IMR-90 (cell line): Measurements from ENCODE around the gene MDC1. TPM values are rescaled to one million over a fixed set of nuclear protein-coding genes. Genes with fewer than 3 reads are reported as not detected.

ENCODE experiments used
- ATAC-seq: fragments of 200-7000 bp; cut with Tn5 transposase; 2 replicates; pipeline ENCODE4 v1.9.1; 2020; ENCODE audit warnings: low read depth, mild to moderate bottlenecking, moderate library complexity
- BruUV-seq: library from RNA; stranded (reverse); fragments of 400-500 nt; replicated peaks from 2 replicates; lab custom pipeline; 2021; lab: Mats Ljungman, UMichigan
- CTCF ChIA-PET: fragments of 300-600 bp; formaldehyde crosslinking; extraction: SDS; loops from one replicate; lab custom pipeline; 2021; ENCODE audit warnings: antibody characterized with exemption; lab: Yijun Ruan, JAX
- POLR2A ChIA-PET: fragments of 300-600 bp; sonication (Branson Sonifier 250); formaldehyde crosslinking; loops from one replicate; lab custom pipeline; 2022; ENCODE audit warnings: antibody characterized with exemption; ENCODE audit not compliant: unreplicated experiment; lab: Charles Lee
- DNase-seq: peaks from one replicate; pipeline ENCODE4 v3.0.0; 2013
- H2AFZ ChIP-seq: replicated peaks from 2 replicates; pipeline ENCODE3; 2013; ENCODE audit warnings: low read length, mild to moderate bottlenecking; ENCODE audit not compliant: poor library complexity
- H2AK5ac ChIP-seq: 2 replicates; pipeline ENCODE4 v1.6.1; 2013; ENCODE audit warnings: low read depth, low read length, inconsistent platforms
- H2AK9ac ChIP-seq: replicated peaks from 2 replicates; pipeline ENCODE3; 2013; ENCODE audit warnings: mild to moderate bottlenecking, low read depth, low read length, moderate library complexity; ENCODE audit not compliant: poor library complexity
- H2BK120ac ChIP-seq: 2 replicates; pipeline ENCODE4 v1.6.1; 2013; ENCODE audit warnings: low read depth, low read length, inconsistent platforms
- H2BK15ac ChIP-seq: 3 replicates; pipeline ENCODE4 v1.6.1; 2013; ENCODE audit warnings: low read depth, low read length, inconsistent platforms
- H2BK20ac ChIP-seq: 2 replicates; pipeline ENCODE4 v1.6.1; 2013; ENCODE audit warnings: low read depth, mild to moderate bottlenecking, inconsistent platforms, low read length, moderate library complexity
- H2BK5ac ChIP-seq: 2 replicates; pipeline ENCODE4 v1.6.1; 2013; ENCODE audit warnings: mild to moderate bottlenecking, low read depth, low read length, inconsistent platforms; ENCODE audit not compliant: poor library complexity, severe bottlenecking
- H3K14ac ChIP-seq: replicated peaks from 2 replicates; pipeline ENCODE4 v1.6.1; 2013; ENCODE audit warnings: low read depth, low read length, inconsistent platforms
- H3K18ac ChIP-seq: 2 replicates; pipeline ENCODE4 v1.6.1; 2013; ENCODE audit warnings: low read depth, low read length, control low read depth
- H3K23ac ChIP-seq: 2 replicates; pipeline ENCODE4 v1.6.1; 2013; ENCODE audit warnings: low read depth, low read length, inconsistent platforms
- H3K27ac ChIP-seq: 2 replicates; pipeline ENCODE4 v1.5.1; 2013; ENCODE audit warnings: mild to moderate bottlenecking, control low read depth, low read length; ENCODE audit not compliant: insufficient read depth
- H3K27me3 ChIP-seq: 2 replicates; pipeline ENCODE4 v1.6.1; 2013; ENCODE audit warnings: low read length; ENCODE audit not compliant: control insufficient read depth, insufficient read depth
- H3K36me3 ChIP-seq: 2 replicates; pipeline ENCODE4 v1.6.1; 2013; ENCODE audit warnings: low read length, mixed read lengths; ENCODE audit not compliant: control insufficient read depth, insufficient read depth
- H3K4ac ChIP-seq: 2 replicates; pipeline ENCODE4 v1.6.1; 2013; ENCODE audit warnings: low read depth, low read length, inconsistent platforms
- H3K4me1 ChIP-seq: 2 replicates; pipeline ENCODE4 v1.6.1; 2013; ENCODE audit warnings: low read length, mixed read lengths; ENCODE audit not compliant: control insufficient read depth, insufficient read depth
- H3K4me2 ChIP-seq: 2 replicates; pipeline ENCODE4 v1.6.1; 2013; ENCODE audit warnings: low read depth, mild to moderate bottlenecking, control low read depth, low read length, moderate library complexity
- H3K4me3 ChIP-seq: 2 replicates; pipeline ENCODE4 v1.5.1; 2013; ENCODE audit warnings: low read depth, mild to moderate bottlenecking, control low read depth, low read length, moderate library complexity; ENCODE audit not compliant: insufficient read depth
- H3K56ac ChIP-seq: 2 replicates; pipeline ENCODE4 v1.6.1; 2013; ENCODE audit warnings: low read length, inconsistent platforms; ENCODE audit not compliant: insufficient read depth; ENCODE audit errors: extremely low read depth
- H3K79me1 ChIP-seq, 2 experiments: 2 replicates each; pipeline ENCODE4 v1.6.1; 2013; ENCODE audit warnings: low read length in 2 of 2, inconsistent platforms in 1 of 2, low read depth in 1 of 2
- H3K9ac ChIP-seq: 2 replicates; pipeline ENCODE4 v1.6.1; 2013; ENCODE audit warnings: low read depth, low read length, control low read depth
- H3K9me1 ChIP-seq: 2 replicates; pipeline ENCODE4 v1.6.1; 2013; ENCODE audit warnings: low read length, inconsistent platforms; ENCODE audit not compliant: insufficient read depth
- H3K9me3 ChIP-seq: 2 replicates; pipeline ENCODE4 v1.6.1; 2013; ENCODE audit warnings: low read length; ENCODE audit not compliant: control insufficient read depth, insufficient read depth
- H4K20me1 ChIP-seq: 2 replicates; pipeline ENCODE4 v1.6.1; 2013; ENCODE audit warnings: low read length, inconsistent platforms; ENCODE audit not compliant: insufficient read depth
- H4K5ac ChIP-seq: 2 replicates; pipeline ENCODE4 v1.6.1; 2013; ENCODE audit warnings: mild to moderate bottlenecking, low read depth, low read length, control low read depth
- H4K8ac ChIP-seq, 2 experiments: 2 replicates each; pipeline ENCODE4 v1.6.1; 2013; ENCODE audit warnings: low read depth in 2 of 2, low read length in 2 of 2, control low read depth in 1 of 2, inconsistent platforms in 1 of 2
- H4K91ac ChIP-seq: 2 replicates; pipeline ENCODE4 v1.6.1; 2013; ENCODE audit warnings: low read depth, low read length, inconsistent platforms; ENCODE audit not compliant: insufficient read depth
- BHLHE40 ChIP-seq: fragments of 150-350 bp; IDR thresholded peaks from 2 replicates; pipeline ENCODE4 v1.6.1; 2016; ENCODE audit warnings: mild to moderate bottlenecking, low read depth, low read length
- CEBPB ChIP-seq: IDR thresholded peaks from 2 replicates; pipeline ENCODE4 v1.6.1; 2012; ENCODE audit warnings: low read depth, low read length, improper control_type of control experiment
- CHD1 ChIP-seq: IDR thresholded peaks from 2 replicates; pipeline ENCODE4 v1.6.1; 2012; ENCODE audit warnings: low read depth, low read length, improper control_type of control experiment
- ELK1 ChIP-seq: fragments of 150-350 bp; IDR thresholded peaks from 2 replicates; pipeline ENCODE4 v1.6.1; 2016; ENCODE audit warnings: low read depth, mild to moderate bottlenecking, low read length, moderate library complexity, borderline replicate concordance
- FOS ChIP-seq: fragments of 150-350 bp; IDR thresholded peaks from 2 replicates; pipeline ENCODE4 v1.6.1; 2016; ENCODE audit warnings: low read depth, low read length
- MAFK ChIP-seq: IDR thresholded peaks from 2 replicates; pipeline ENCODE4 v1.6.1; 2012; ENCODE audit warnings: low read depth, low read length, improper control_type of control experiment
- MAZ ChIP-seq: IDR thresholded peaks from 2 replicates; pipeline ENCODE4 v1.6.1; 2012; ENCODE audit warnings: low read depth, mild to moderate bottlenecking, low read length, improper control_type of control experiment, moderate library complexity, borderline replicate concordance
- MXI1 ChIP-seq: IDR thresholded peaks from 2 replicates; pipeline ENCODE4 v1.6.1; 2012; ENCODE audit warnings: low read depth, mild to moderate bottlenecking, low read length, moderate library complexity, borderline replicate concordance
- NFE2L2 ChIP-seq: fragments of 150-350 bp; IDR thresholded peaks from 2 replicates; pipeline ENCODE4 v1.6.1; 2016; ENCODE audit warnings: low read depth, mild to moderate bottlenecking, low read length
- RAD21 ChIP-seq: IDR thresholded peaks from 2 replicates; pipeline ENCODE4 v1.6.1; 2012; ENCODE audit warnings: low read length, improper control_type of control experiment
- SMC3 ChIP-seq: fragments of 150-350 bp; IDR thresholded peaks from 2 replicates; pipeline ENCODE4 v1.6.1; 2016; ENCODE audit warnings: low read depth, mild to moderate bottlenecking, antibody characterized with exemption, low read length, moderate library complexity
- WGBS, 2 experiments: methylation state at CpG; one replicate each; pipeline versions ENCODE4 v1.1.5 to v1.1.7; 2013; ENCODE audit warnings: missing lambda C conversion rate in 2 of 2; ENCODE audit not compliant: insufficient read length in 1 of 2; ENCODE audit errors: extremely low coverage in 2 of 2; 5-methylcytosine and 5-hydroxymethylcytosine counted together
- dilution Hi-C: fragments of 300-500 bp; cut with HindIII; formaldehyde crosslinking; loops from one replicate; pipeline ENCODE4 v1.14.3; 2018; ENCODE audit warnings: low sequenced_read_pairs; ENCODE audit not compliant: unreplicated experiment
- in situ Hi-C: fragments of 300-500 bp; cut with MboI; formaldehyde crosslinking; loops from 3 replicates; pipeline ENCODE4 v1.14.3; 2019; ENCODE audit warnings: low sequenced_read_pairs, inconsistent platforms, mixed read lengths
- intact Hi-C: fragments of 100-400 bp; cut with micrococcal nuclease; formaldehyde crosslinking; loops from 2 replicates; pipeline ENCODE4 v1.10.0; 2022
- polyA plus RNA-seq, 3 experiments: library from polyadenylated mRNA; depleted of rRNA; stranded (reverse); fragments of >200 nt; gene quantifications; 2 replicates each; pipeline ENCODE4 v1.2.3, GENCODE V29; 2012; ENCODE audit warnings: low replicate concordance in 1 of 3
- total RNA-seq: library from RNA; depleted of rRNA; stranded (reverse); fragments of >200 nt; gene quantifications from 2 replicates; pipeline ENCODE4 v1.2.3, GENCODE V29; 2012
- TF ChIP-seq, protein P1 (sequence below): conservative IDR thresholded peaks from 2 replicates; pipeline ENCODE4 v1.5.1; 2012; ENCODE audit warnings: mild to moderate bottlenecking, low read depth, low read length, improper control_type of control experiment
- TF ChIP-seq, protein P2 (sequence below): fragments of 150-350 bp; IDR thresholded peaks from 2 replicates; pipeline ENCODE4 v1.6.1; 2017; ENCODE audit warnings: mild to moderate bottlenecking, antibody characterized with exemption, low read length, low read depth

Gene MDC1
- total and polyA plus RNA-seq, 2 of the 4 experiments (the other 2 are of a cell fraction), result 4.5 to 12.1 TPM

GRCh38 chr6:30752157-30752927 is 35.3 kb upstream of the MDC1 start:
- ChIA-PET CTCF (interaction anchor here (0.5 to 0.9 kb wide), 5 partner anchors 9 to 125 kb away, joined by 3 to 7 read pairs (median 3); partner anchors contain the start of gene FLOT1), POLR2A (interaction anchor here (0.5 to 1.9 kb wide), 6 partner anchors 9 to 73 kb away, joined by 3 to 19 read pairs (median 8); partner anchors contain the start of genes FLOT1 and IER3)
- Histone ChIP-seq H4K8ac (peak overlapping the region; percentile 86 to 97), H3K9me1 (peaks cover 24% of the 10 kb centered on the region), H2BK15ac (peak overlapping the region; percentile 96), H3K4ac (peak overlapping the region; percentile 98), H4K5ac (peak overlapping the region; percentile 92), H3K14ac (peak overlapping the region; percentile 98), H3K4me3 (no peak overlapping the region; the same call in 1 of the 2 replicates), H3K9ac (peak overlapping the region; percentile 73), H3K23ac (peak overlapping the region; percentile 98), H3K56ac (peak overlapping the region; percentile 91), H3K27me3 (no peaks in the 10 kb centered on the region), H2BK5ac (peak overlapping the region; percentile 97), H3K9me3 (no peaks in the 10 kb centered on the region), H2AFZ (peak overlapping the region; percentile 75), H3K4me2 (peak overlapping the region; percentile 38), H4K91ac (peak overlapping the region; percentile 98), H3K36me3 (no peaks in the 10 kb centered on the region), H3K18ac (peak overlapping the region; percentile 94), H3K79me1 (peaks cover 12 to 45% of the 10 kb centered on the region in 2 experiments), H4K20me1 (no peaks in the 10 kb centered on the region), H2BK120ac (peak overlapping the region; percentile 99), H3K4me1 (peaks cover 34% of the 10 kb centered on the region), H3K27ac (peak overlapping the region; percentile 99), H2AK5ac (peak overlapping the region; percentile 94), H2AK9ac (peak overlapping the region; percentile 86), H2BK20ac (peak overlapping the region; percentile 98)
- peak; percentile 94 for ATAC-seq
- DNase-seq, result peak; percentile 100
- dilution Hi-C loops, result no loop called here
- in situ Hi-C loops, result no loop called here
- no TSS peak for BruUV-seq
- 0% methylated on average over 2 of the region's 12 CpGs; no CpG with 5 or more reads in 1 of the 2 experiments for WGBS, 2 experiments
- intact Hi-C loops, result loop anchor here (1.0 to 2.0 kb wide), 4 partner anchors 8 to 66 kb away; partner anchors contain the start of gene IER3
- TF ChIP-seq BHLHE40 (peak; percentile 63), CEBPB (peak; percentile 77), ELK1 (no peak), CHD1 (no peak), MXI1 (no peak), NFE2L2 (peak; percentile 67; the same call in 1 of the 2 replicates), RAD21 (peak; percentile 41), FOS (peak; percentile 90), MAFK (peak; percentile 60), MAZ (peak; percentile 91), SMC3 (no peak; the same call in 1 of the 2 replicates)
- TF ChIP-seq, protein P1, sequence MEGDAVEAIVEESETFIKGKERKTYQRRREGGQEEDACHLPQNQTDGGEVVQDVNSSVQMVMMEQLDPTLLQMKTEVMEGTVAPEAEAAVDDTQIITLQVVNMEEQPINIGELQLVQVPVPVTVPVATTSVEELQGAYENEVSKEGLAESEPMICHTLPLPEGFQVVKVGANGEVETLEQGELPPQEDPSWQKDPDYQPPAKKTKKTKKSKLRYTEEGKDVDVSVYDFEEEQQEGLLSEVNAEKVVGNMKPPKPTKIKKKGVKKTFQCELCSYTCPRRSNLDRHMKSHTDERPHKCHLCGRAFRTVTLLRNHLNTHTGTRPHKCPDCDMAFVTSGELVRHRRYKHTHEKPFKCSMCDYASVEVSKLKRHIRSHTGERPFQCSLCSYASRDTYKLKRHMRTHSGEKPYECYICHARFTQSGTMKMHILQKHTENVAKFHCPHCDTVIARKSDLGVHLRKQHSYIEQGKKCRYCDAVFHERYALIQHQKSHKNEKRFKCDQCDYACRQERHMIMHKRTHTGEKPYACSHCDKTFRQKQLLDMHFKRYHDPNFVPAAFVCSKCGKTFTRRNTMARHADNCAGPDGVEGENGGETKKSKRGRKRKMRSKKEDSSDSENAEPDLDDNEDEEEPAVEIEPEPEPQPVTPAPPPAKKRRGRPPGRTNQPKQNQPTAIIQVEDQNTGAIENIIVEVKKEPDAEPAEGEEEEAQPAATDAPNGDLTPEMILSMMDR, result peak; percentile 13; the same call in 1 of the 2 replicates
- TF ChIP-seq, protein P2, sequence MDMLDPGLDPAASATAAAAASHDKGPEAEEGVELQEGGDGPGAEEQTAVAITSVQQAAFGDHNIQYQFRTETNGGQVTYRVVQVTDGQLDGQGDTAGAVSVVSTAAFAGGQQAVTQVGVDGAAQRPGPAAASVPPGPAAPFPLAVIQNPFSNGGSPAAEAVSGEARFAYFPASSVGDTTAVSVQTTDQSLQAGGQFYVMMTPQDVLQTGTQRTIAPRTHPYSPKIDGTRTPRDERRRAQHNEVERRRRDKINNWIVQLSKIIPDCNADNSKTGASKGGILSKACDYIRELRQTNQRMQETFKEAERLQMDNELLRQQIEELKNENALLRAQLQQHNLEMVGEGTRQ, result peak; percentile 41; the same call in 1 of the 2 replicates
